ENCODE results near the gene HOXC9.

HOXC9 gene

GRCh38 chr12:53969588-53970259 lies 30.2 kb upstream of the HOXC9 start:
- H3F3A ChIP-seq (ENCODE audit: insufficient read depth, low read length), result no peaks in the 10 kb centered on the region
- H4K20me1 ChIP-seq (ENCODE audit: insufficient read depth, low read length), result no peaks in the 10 kb centered on the region
- H3K36me3 ChIP-seq (ENCODE audit: insufficient read depth, low read length), result no peaks in the 10 kb centered on the region
- no peak overlapping the region for H3K27ac ChIP-seq (ENCODE audit: low read depth, low read length, poor library complexity, severe bottlenecking)
- H3K4me2 ChIP-seq (ENCODE audit: low read length), result no peak overlapping the region
- no peak overlapping the region for H3K4me3 ChIP-seq (ENCODE audit: low read depth, low read length, poor library complexity, severe bottlenecking)
- no peak overlapping the region for H3K9ac ChIP-seq (ENCODE audit: low read length)
- no peaks in the 10 kb centered on the region for H3K9me3 ChIP-seq (ENCODE audit: low read length)
- peaks cover 7% of the 10 kb centered on the region; the same call in 1 of the 2 replicates for H3K27me3 ChIP-seq (ENCODE audit: insufficient read depth, low read length)
- H3K79me2 ChIP-seq (ENCODE audit: insufficient read depth, low read length), result no peaks in the 10 kb centered on the region
- TF ChIP-seq EZH2 (IDR thresholded peaks at IDR 0.05; ENCODE audit: borderline replicate concordance, low read length), result no peak
- TF ChIP-seq, protein P1, sequence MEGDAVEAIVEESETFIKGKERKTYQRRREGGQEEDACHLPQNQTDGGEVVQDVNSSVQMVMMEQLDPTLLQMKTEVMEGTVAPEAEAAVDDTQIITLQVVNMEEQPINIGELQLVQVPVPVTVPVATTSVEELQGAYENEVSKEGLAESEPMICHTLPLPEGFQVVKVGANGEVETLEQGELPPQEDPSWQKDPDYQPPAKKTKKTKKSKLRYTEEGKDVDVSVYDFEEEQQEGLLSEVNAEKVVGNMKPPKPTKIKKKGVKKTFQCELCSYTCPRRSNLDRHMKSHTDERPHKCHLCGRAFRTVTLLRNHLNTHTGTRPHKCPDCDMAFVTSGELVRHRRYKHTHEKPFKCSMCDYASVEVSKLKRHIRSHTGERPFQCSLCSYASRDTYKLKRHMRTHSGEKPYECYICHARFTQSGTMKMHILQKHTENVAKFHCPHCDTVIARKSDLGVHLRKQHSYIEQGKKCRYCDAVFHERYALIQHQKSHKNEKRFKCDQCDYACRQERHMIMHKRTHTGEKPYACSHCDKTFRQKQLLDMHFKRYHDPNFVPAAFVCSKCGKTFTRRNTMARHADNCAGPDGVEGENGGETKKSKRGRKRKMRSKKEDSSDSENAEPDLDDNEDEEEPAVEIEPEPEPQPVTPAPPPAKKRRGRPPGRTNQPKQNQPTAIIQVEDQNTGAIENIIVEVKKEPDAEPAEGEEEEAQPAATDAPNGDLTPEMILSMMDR (IDR thresholded peaks at IDR 0.05; ENCODE audit: low read length), result no peak
- H3K9me2 ChIP-seq (ENCODE audit: low read depth, low read length), result no peaks in the 10 kb centered on the region
- H2AFZ ChIP-seq (ENCODE audit: low read length), result no peak overlapping the region
- no peaks in the 10 kb centered on the region for H3K4me1 ChIP-seq (ENCODE audit: insufficient read depth, low read length, severe bottlenecking)

- H3K36me3 ChIP-seq (ENCODE audit: insufficient read depth, low read length), result no peaks in the 10 kb centered on the region
- H3K4me3 ChIP-seq (ENCODE audit: low read depth, low read length, poor library complexity, severe bottlenecking), result no peak overlapping the region
- no peak overlapping the region for H3K27ac ChIP-seq (ENCODE audit: low read depth, low read length, poor library complexity, severe bottlenecking)
- no peak overlapping the region for H3K9ac ChIP-seq (ENCODE audit: low read length)
- TF ChIP-seq EZH2 (IDR thresholded peaks at IDR 0.05; ENCODE audit: borderline replicate concordance, low read length), result no peak
- TF ChIP-seq, protein P1 (IDR thresholded peaks at IDR 0.05; ENCODE audit: low read length), result no peak
- H3K27me3 ChIP-seq (ENCODE audit: insufficient read depth, low read length), result peaks cover 7% of the 10 kb centered on the region; the same call in 1 of the 2 replicates
- H3K9me2 ChIP-seq (ENCODE audit: low read depth, low read length), result no peaks in the 10 kb centered on the region
- H3F3A ChIP-seq (ENCODE audit: insufficient read depth, low read length), result no peaks in the 10 kb centered on the region
- no peaks in the 10 kb centered on the region for H3K9me3 ChIP-seq (ENCODE audit: low read length)
- H2AFZ ChIP-seq (ENCODE audit: low read length), result no peak overlapping the region
- H3K4me1 ChIP-seq (ENCODE audit: insufficient read depth, low read length, severe bottlenecking), result no peaks in the 10 kb centered on the region
- H3K79me2 ChIP-seq (ENCODE audit: insufficient read depth, low read length), result no peaks in the 10 kb centered on the region
- no peaks in the 10 kb centered on the region for H4K20me1 ChIP-seq (ENCODE audit: insufficient read depth, low read length)
- no peak overlapping the region for H3K4me2 ChIP-seq (ENCODE audit: low read length)
Observed at GRCh38 chr12:53970451-53970850, 29.5 kb upstream of the HOXC9 start.

- TF ChIP-seq, protein P1 (IDR thresholded peaks at IDR 0.05; ENCODE audit: low read length), result no peak
- no peak for TF ChIP-seq EZH2 (IDR thresholded peaks at IDR 0.05; ENCODE audit: borderline replicate concordance, low read length)
- peaks cover 7% of the 10 kb centered on the region; the same call in 1 of the 2 replicates for H3K27me3 ChIP-seq (ENCODE audit: insufficient read depth, low read length)
Observed at GRCh38 chr12:53971129-53971528, 28.8 kb upstream of the HOXC9 start.

More at GRCh38 chr12:53971129-53971528, 28.8 kb upstream of the HOXC9 start:
- Histone ChIP-seq H3K27ac (ENCODE audit: low read depth, low read length, poor library complexity, severe bottlenecking) (no peak overlapping the region), H3K36me3 (ENCODE audit: insufficient read depth, low read length) (no peaks in the 10 kb centered on the region), H3K4me3 (ENCODE audit: low read depth, low read length, poor library complexity, severe bottlenecking) (no peak overlapping the region), H3K9me3 (ENCODE audit: low read length) (no peaks in the 10 kb centered on the region), H3K4me1 (ENCODE audit: insufficient read depth, low read length, severe bottlenecking) (no peaks in the 10 kb centered on the region), H3K9me2 (ENCODE audit: low read depth, low read length) (no peaks in the 10 kb centered on the region), H3F3A (ENCODE audit: insufficient read depth, low read length) (no peaks in the 10 kb centered on the region), H3K4me2 (ENCODE audit: low read length) (no peak overlapping the region), H4K20me1 (ENCODE audit: insufficient read depth, low read length) (no peaks in the 10 kb centered on the region), H3K79me2 (ENCODE audit: insufficient read depth, low read length) (no peaks in the 10 kb centered on the region), H2AFZ (ENCODE audit: low read length) (no peak overlapping the region), H3K9ac (ENCODE audit: low read length) (no peak overlapping the region)

Measured in OCI-LY1 (cell line).